HEK293 (cell line): ENCODE measurements around the gene PPDPF.

Experiments
- ZNF174 ChIP-seq: fragments of 450-650 bp; formaldehyde crosslinking; IDR thresholded peaks from 2 replicates; pipeline ENCODE4 v1.5.0; 2017; ENCODE audit warnings: missing biosample characterization, mild to moderate bottlenecking, missing genetic modification characterization
- TF ChIP-seq, protein P1 (sequence below): fragments of 450-650 bp; formaldehyde crosslinking; IDR thresholded peaks from 2 replicates; pipeline ENCODE4 v1.5.1; 2016; ENCODE audit warnings: missing biosample characterization, missing genetic modification characterization
- TF ChIP-seq, protein P2 (sequence below): fragments of 450-650 bp; formaldehyde crosslinking; IDR thresholded peaks from 2 replicates; pipeline ENCODE4 v1.5.1; 2016; ENCODE audit warnings: missing biosample characterization, missing genetic modification characterization
- TF ChIP-seq, protein P3 (sequence below): fragments of 450-650 bp; formaldehyde crosslinking; optimal IDR thresholded peaks from 2 replicates; pipeline ENCODE3; 2016; ENCODE audit warnings: missing biosample characterization, mild to moderate bottlenecking, missing genetic modification characterization

DNA sequence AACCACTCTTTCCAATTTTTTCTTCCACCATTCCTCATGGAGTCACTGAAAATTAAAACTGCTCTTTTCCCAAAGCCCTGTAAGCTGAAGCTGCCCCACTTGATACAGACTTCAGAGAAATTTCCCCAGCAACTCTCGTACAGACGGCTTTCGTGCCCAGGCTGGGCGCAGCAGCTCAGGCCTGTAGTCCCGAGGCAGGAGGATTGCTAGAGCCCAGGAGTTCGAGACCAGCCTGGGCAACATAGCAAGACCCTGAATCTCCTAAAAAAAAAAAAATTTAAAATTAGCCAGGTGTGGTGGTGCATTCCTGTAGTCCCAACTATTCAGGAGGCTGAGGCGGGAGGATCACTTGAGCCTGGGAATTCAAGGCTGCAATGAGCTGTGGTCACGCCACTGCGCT lies 6.6 kb downstream of the PPDPF start:
- TF ChIP-seq, protein P1, sequence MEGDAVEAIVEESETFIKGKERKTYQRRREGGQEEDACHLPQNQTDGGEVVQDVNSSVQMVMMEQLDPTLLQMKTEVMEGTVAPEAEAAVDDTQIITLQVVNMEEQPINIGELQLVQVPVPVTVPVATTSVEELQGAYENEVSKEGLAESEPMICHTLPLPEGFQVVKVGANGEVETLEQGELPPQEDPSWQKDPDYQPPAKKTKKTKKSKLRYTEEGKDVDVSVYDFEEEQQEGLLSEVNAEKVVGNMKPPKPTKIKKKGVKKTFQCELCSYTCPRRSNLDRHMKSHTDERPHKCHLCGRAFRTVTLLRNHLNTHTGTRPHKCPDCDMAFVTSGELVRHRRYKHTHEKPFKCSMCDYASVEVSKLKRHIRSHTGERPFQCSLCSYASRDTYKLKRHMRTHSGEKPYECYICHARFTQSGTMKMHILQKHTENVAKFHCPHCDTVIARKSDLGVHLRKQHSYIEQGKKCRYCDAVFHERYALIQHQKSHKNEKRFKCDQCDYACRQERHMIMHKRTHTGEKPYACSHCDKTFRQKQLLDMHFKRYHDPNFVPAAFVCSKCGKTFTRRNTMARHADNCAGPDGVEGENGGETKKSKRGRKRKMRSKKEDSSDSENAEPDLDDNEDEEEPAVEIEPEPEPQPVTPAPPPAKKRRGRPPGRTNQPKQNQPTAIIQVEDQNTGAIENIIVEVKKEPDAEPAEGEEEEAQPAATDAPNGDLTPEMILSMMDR (tag by site-specific recombination), result no peak
- TF ChIP-seq, protein P2, sequence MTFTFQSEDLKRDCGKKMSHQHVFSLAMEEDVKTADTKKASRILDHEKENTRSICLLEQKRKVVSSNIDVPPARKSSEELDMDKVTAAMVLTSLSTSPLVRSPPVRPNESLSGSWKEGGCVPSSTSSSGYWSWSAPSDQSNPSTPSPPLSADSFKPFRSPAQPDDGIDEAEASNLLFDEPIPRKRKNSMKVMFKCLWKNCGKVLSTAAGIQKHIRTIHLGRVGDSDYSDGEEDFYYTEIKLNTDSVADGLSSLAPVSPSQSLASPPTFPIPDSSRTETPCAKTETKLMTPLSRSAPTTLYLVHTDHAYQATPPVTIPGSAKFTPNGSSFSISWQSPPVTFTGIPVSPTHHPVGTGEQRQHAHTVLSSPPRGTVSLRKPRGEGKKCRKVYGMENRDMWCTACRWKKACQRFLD, result no peak
- TF ChIP-seq, protein P3, sequence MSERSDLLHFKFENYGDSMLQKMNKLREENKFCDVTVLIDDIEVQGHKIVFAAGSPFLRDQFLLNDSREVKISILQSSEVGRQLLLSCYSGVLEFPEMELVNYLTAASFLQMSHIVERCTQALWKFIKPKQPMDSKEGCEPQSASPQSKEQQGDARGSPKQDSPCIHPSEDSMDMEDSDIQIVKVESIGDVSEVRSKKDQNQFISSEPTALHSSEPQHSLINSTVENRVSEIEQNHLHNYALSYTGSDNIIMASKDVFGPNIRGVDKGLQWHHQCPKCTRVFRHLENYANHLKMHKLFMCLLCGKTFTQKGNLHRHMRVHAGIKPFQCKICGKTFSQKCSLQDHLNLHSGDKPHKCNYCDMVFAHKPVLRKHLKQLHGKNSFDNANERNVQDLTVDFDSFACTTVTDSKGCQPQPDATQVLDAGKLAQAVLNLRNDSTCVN (tag by site-specific recombination), result no peak
- no peak for TF ChIP-seq ZNF174 (tag by site-specific recombination)
